Body of pancreas (tissue), 4 donors: Measurements from ENCODE around the gene ZNF430.
"Not testable (repeated sequence)": the region's sequence is repeated elsewhere in the genome, so short reads cannot be mapped to it uniquely, and the experiment has no call there.

Experiments used
- POLR2A ChIP-seq, 3 donors: fragments of 450-650 bp; IDR thresholded peaks; one replicate each; pipeline ENCODE4 v1.6.1; 2016; ENCODE audit warnings: antibody characterized with exemption in 3 of 3, mild to moderate bottlenecking in 2 of 3
- TF ChIP-seq, protein P1 (sequence below), 7 experiments: fragments of 450-650 bp in 4 of 7; fragments of 200-600 bp in 3 of 7; sonication (generic) in 3 of 7; IDR thresholded peaks; one replicate each; pipeline ENCODE4 v1.5.1; 2016 to 2019; ENCODE audit warnings: antibody characterized with exemption in 7 of 7

DNA sequence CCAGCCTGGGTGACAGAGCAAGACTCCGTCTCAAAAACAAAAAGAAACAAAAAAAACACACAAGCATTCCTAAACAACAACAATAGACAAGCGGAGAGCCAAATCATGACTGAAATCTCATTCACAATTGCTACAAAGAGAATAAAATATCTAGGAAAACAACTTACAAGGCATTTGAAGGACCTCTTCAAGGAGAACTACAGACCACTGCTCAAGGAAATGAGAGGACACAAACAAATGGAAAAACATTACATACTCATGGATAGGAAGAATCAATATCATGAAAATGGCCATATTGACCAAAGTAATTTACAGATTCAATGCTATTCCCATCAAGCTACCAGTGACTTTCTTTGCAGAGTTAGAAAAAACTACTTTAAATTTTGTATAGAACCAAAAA, 27.7 kb upstream of the ZNF430 start:
- TF ChIP-seq, protein P1, sequence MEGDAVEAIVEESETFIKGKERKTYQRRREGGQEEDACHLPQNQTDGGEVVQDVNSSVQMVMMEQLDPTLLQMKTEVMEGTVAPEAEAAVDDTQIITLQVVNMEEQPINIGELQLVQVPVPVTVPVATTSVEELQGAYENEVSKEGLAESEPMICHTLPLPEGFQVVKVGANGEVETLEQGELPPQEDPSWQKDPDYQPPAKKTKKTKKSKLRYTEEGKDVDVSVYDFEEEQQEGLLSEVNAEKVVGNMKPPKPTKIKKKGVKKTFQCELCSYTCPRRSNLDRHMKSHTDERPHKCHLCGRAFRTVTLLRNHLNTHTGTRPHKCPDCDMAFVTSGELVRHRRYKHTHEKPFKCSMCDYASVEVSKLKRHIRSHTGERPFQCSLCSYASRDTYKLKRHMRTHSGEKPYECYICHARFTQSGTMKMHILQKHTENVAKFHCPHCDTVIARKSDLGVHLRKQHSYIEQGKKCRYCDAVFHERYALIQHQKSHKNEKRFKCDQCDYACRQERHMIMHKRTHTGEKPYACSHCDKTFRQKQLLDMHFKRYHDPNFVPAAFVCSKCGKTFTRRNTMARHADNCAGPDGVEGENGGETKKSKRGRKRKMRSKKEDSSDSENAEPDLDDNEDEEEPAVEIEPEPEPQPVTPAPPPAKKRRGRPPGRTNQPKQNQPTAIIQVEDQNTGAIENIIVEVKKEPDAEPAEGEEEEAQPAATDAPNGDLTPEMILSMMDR (IDR thresholded peaks at IDR 0.05), result not testable (repeated sequence)
- TF ChIP-seq POLR2A (IDR thresholded peaks at IDR 0.05), result not testable (repeated sequence)
